Endometrial microvascular endothelial cells (primary cell): ENCODE measurements around the gene RSRC2. TPM values are rescaled to one million over a fixed set of nuclear protein-coding genes. Genes with fewer than 3 reads are reported as not detected.
"Not testable (repeated sequence)": the region's sequence is repeated elsewhere in the genome, so short reads cannot be mapped to it uniquely, and the experiment has no call there.

ENCODE experiments used
- in situ Hi-C: cut with HindIII; loops from 2 replicates; pipeline ENCODE4 v1.10.0; 2017; ENCODE audit warnings: low sequenced_read_pairs, low pct_unique_long_range_greater_than_20kb; ENCODE audit errors: inconsistent ontology term
- total RNA-seq: library from RNA; depleted of rRNA; stranded (reverse); fragments of >200 nt; gene quantifications from one replicate; pipeline ENCODE4 v1.2.3, GENCODE V29; 2015; ENCODE audit errors: inconsistent ontology term

RSRC2 gene
- total RNA-seq, 1 donor from 2014 or later: 21.9 TPM

DNA sequence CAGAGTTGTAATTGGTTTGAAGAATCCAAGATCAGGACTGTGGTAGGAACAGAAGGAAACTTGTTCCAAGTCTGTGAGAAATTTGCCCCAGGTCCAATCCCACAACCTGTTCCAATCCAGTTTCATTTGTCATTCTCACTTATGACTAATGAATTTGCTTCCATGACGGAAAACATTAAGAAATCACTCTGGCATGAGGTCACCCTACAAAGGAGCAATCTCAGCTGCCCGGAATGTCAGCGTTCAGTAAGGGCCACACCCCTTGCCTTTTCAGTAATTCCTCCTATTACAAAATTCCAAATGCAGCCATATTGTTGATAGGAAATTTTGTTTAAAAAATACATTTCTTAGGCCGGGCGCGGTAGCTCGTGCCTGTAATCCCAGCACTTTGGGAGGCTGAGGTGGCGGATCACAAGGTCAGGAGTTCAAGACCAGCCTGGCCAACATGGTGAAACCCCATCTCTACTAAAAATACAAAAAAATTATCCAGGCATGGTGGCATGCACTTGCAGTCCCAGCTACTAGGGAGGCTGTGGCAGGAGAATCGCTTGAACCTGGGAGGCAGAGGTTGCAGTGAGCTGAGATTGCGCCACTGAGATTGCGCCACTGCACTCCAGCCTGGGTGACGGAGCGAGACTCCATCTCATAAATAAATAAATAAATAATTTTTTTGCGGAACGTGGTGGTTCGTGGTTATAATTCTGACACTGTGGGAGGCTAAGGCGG lies 62.3 kb downstream of the RSRC2 start:
- in situ Hi-C loops: not testable (repeated sequence)

DNA sequence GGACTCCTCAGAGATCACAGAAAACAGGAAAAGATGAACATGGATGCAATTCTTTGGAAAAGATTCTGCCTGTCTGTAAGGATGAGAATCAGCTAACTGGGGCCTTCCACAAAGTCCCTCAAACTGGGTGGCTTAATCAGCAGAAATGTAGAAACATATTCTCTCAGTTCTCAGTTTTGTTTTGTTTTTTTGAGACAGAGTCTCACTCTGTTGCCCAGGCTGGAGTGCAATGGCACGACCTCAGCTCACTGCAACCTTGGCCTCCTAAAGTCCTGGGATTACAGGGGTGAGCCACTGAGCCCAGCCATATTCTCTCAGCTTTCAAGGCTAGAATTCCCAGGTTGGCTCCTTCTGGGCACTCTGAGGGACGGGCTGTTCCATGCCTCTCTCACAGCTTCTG lies 66.1 kb downstream of the RSRC2 start:
- in situ Hi-C loops: no loop called here

DNA sequence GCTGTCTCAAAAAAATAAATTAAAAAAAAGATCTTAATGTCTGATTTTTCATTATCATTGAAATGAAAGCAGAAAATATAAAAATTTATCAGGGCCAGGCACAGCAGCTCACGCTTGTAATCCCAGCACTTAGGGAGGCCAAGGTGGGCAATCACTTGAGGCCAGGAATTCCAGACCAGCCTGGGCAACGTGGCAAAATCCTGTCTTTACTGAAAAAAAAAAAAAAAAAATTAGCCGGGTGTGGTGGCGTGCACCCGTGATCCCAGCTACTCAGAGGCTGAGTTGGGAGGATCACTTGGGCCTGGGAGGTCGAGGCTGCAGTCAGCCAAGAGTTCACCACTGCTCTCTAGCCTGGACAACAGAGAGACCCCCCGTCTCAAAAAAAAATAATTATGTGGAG lies 66.7 kb downstream of the RSRC2 start:
- in situ Hi-C loops: no loop called here

DNA sequence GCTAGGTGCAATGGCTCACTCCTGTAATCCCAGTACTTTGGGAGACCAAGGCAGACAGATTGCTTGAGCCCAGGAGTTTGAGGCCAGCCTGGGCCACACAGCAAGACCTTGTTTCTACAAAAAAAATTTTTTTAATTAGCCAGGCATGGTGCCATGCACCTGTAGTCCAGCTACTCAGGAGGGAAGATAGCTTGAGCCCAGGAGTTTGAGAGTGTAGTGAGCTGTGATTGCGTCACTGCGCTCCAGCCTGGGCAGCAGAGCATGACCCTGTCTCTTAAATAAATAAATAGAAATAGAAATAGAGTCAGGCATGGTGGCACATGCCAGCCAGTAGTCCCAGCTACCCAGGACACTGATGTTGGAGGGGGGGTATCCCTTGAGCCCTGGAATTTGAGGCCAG lies 67.5 kb downstream of the RSRC2 start:
- in situ Hi-C loops: no loop called here

DNA sequence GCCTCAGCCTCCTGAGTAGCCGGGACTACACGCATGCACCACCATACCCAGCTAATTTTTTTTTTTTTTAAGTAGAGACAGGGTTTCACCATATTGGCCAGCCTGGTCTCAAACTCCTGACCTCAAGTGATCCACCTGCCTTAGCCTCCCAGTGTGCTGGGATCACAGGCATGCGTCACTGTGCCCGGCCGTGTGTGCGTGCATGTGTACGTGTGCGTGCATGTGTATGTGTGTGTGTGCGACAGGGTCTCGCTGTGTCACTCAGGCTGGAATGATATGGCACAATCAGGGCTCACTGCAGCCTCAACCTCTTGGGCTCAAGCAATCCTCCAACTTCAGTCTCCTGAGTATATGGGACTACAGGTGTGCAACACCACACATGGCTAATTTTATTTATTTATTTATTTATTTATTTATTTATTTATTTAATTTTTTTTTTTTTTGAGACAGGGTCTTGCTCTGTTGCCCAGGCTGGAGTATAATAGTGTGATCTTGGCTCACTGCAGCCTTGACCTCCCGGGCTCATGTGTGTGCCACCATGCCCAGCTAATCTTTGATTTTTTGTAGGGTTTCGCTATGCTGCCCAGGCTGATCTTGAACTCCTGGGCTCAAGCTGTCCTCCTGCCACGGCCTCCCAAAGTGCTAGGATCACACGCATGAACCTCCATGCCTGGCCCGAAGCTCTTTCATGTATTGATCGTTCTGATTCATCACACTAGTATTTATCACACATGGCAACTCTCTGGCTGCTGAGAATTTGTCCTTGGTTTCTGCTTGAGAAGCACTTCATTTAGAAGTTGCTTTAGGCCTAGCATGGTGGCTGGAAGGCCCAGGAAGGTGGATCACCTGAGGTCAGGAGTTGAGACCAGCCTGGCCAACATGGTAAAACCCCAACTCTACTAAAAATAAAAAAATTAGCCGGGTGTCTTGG lies 68.4 kb downstream of the RSRC2 start:
- in situ Hi-C loops: no loop called here

DNA sequence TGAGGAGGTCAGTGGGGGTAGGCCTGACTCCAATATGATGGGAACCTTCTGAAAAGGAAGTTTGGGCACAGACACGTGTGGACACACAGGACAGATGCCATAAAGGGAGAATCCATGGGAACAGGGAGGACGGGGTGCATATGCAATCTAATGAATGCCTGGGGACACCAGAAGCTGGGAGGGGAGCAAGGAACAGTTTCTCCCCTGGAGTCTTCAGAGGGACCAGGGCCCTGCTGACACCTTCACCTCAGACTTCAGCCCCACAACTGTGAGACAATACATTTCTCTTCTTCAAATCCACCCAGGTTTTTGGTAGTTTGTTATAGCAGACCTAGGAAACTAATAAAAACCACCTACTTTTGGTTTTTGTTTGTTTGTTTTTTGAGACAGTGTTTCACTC lies 69.1 kb downstream of the RSRC2 start:
- in situ Hi-C loops: no loop called here

DNA sequence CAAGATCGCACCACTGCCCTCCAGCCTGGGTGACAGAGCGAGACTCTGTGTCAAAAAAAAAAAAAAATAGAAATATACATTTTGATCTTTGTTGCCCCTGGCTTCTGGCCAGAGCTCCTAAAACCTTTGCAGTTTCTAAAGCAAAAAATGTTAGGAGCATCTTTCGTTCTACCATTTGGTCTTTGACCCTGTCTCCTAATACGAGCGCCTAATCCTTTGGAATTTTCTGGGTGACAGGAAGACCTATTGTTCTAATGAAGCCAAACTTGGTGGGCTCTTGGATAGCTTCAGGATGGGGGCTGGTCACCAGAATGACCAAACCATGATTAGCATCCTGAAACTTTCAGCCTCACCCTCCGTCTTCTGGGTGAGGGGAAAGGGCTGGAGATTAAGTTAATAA lies 72.0 kb downstream of the RSRC2 start:
- in situ Hi-C loops: no loop called here

DNA sequence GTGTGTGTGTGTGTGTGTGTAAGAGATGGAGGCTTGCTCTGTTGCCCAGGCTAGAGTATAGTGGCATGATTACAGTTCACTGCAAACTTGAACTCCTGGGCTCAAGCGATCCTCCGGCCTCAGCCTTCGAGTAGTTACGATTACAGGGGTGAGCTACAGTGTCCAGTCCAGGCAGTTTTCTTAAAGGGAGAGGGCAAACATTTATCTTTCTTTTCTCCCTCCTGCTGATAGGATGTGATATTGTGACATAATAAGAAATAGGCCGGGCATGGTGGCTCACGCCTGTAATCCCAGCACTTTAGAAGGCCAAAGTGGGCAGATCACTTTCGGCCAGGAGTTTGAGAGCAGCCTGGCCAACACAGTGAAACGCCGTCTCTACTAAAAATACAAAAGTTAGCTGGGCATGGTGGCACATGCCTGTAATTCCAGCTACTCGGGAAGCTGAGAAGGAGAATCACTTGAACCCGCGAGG lies 72.5 kb downstream of the RSRC2 start:
- in situ Hi-C loops: no loop called here

Other genes with a start within 250 kb of the RSRC2 start
- gene CLIP1, start 104.3 kb downstream of the RSRC2 start, total RNA-seq: 31.7 TPM
- gene ZCCHC8, start 26.0 kb downstream of the RSRC2 start, total RNA-seq: 16.9 TPM
- 30.0 TPM for gene KNTC1, start 313 bp upstream of the RSRC2 start, total RNA-seq
- gene HCAR2, start 176.4 kb upstream of the RSRC2 start, total RNA-seq: not detected
- gene HCAR3, start 189.9 kb upstream of the RSRC2 start, total RNA-seq: not detected
- under 0.01 TPM for gene HCAR1, start 203.9 kb upstream of the RSRC2 start, total RNA-seq
- 35.9 TPM for gene DENR, start 225.9 kb upstream of the RSRC2 start, total RNA-seq
- gene CCDC62, start 247.6 kb upstream of the RSRC2 start, total RNA-seq: not detected